ENCODE results near the gene IL1RAP.
"Not testable (repeated sequence)": the region's sequence is repeated elsewhere in the genome, so short reads cannot be mapped to it uniquely, and the experiment has no call there.

IL1RAP gene

DNA sequence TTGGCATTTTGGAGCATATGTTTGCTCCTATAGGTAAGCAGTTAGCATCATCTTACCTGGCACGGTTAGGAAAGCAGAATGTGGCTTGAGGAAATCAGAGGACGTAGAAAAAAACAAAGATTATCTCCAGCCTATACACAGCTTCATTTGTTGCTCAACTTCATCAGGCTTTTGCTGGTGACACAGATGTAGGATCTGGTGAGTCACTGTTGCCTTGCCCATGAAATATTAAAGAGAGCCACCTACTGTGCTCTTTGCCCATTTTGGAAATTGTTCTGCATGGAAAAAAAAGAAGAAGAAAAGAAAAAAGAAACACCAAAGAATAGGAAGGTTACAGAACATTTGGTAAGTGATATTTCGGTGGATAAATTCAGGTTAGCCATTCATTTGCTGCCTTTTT is 3.8 kb downstream of the IL1RAP start:
- in situ Hi-C loops (cut with MboI; ENCODE audit: low pct_unique_long_range_greater_than_20kb, low sequenced_read_pairs, unreplicated experiment) = no loop called here
- TF ChIP-seq, protein P1, sequence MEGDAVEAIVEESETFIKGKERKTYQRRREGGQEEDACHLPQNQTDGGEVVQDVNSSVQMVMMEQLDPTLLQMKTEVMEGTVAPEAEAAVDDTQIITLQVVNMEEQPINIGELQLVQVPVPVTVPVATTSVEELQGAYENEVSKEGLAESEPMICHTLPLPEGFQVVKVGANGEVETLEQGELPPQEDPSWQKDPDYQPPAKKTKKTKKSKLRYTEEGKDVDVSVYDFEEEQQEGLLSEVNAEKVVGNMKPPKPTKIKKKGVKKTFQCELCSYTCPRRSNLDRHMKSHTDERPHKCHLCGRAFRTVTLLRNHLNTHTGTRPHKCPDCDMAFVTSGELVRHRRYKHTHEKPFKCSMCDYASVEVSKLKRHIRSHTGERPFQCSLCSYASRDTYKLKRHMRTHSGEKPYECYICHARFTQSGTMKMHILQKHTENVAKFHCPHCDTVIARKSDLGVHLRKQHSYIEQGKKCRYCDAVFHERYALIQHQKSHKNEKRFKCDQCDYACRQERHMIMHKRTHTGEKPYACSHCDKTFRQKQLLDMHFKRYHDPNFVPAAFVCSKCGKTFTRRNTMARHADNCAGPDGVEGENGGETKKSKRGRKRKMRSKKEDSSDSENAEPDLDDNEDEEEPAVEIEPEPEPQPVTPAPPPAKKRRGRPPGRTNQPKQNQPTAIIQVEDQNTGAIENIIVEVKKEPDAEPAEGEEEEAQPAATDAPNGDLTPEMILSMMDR (IDR thresholded peaks at IDR 0.05; ENCODE audit: extremely low read depth, insufficient read depth, missing control alignments) = no peak
- no peak for DNase-seq (ENCODE audit: low spot score)

GRCh38 chr3:190518531-190518930 is 4.6 kb downstream of the IL1RAP start:
- in situ Hi-C loops (cut with MboI; ENCODE audit: low pct_unique_long_range_greater_than_20kb, low sequenced_read_pairs, unreplicated experiment); DNase-seq (ENCODE audit: low spot score): not testable (repeated sequence)

DNA sequence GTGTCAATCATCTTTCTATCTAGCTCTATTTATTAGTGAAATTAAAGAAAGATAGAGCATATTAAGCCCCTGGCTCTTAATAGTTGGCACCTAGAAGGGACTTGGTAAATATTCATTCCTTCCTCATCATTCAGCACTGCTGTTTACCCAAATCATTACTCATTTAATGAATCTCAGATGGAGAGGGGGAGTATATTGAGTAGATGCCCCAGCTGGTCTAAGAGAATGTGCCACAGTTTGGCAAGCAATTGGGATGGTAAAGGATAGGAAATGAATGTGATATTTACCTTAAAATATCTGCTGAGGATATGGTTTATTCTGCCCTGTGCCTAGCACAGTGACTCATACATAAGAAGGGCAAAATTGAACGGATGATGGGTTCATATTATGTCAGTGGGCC is 6.0 kb downstream of the IL1RAP start:
- no peak for DNase-seq (ENCODE audit: low spot score)
- TF ChIP-seq, protein P1 (IDR thresholded peaks at IDR 0.05; ENCODE audit: extremely low read depth, insufficient read depth, missing control alignments) = no peak
- in situ Hi-C loops (cut with MboI; ENCODE audit: low pct_unique_long_range_greater_than_20kb, low sequenced_read_pairs, unreplicated experiment) = no loop called here

GRCh38 chr3:190521998-190522397 is 8.1 kb downstream of the IL1RAP start:
- in situ Hi-C loops (cut with MboI; ENCODE audit: low pct_unique_long_range_greater_than_20kb, low sequenced_read_pairs, unreplicated experiment) = no loop called here
- TF ChIP-seq, protein P1 (IDR thresholded peaks at IDR 0.05; ENCODE audit: extremely low read depth, insufficient read depth, missing control alignments) = no peak
- no peak for DNase-seq (ENCODE audit: low spot score)

DNA sequence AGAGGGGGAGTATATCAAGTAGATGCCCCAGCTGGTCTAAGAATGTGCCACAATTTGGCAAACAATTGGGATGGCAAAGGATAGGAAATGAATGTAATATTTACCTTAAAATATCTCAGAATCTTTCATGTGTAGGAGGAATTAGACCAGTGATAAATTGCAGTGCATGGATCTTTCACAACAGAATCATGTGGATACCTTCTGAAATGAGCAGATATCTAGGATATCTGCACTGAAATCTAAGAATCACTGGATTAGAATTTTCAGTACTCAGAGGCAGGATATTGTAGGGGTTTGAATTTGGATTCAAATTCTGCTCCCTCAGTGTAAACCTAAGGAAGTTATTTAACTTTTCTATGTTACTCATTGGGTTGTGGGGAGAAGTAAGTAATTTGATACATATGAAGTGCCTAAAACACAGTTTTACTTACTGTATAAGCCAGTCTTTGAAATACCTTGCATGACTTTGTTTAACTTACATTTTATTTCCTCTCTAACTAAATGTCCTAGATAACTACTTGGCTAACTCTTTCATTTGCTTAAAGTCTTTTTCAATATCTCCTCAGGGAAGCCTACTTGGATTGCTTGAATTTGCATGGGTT is 8.8 kb downstream of the IL1RAP start:
- no peak for DNase-seq (ENCODE audit: low spot score)
- TF ChIP-seq, protein P1 (IDR thresholded peaks at IDR 0.05; ENCODE audit: extremely low read depth, insufficient read depth, missing control alignments) = no peak
- in situ Hi-C loops (cut with MboI; ENCODE audit: low pct_unique_long_range_greater_than_20kb, low sequenced_read_pairs, unreplicated experiment) = no loop called here

- no peak for DNase-seq (ENCODE audit: low spot score)
- in situ Hi-C loops (cut with MboI; ENCODE audit: low pct_unique_long_range_greater_than_20kb, low sequenced_read_pairs, unreplicated experiment) = no loop called here
- TF ChIP-seq, protein P1 (IDR thresholded peaks at IDR 0.05; ENCODE audit: extremely low read depth, insufficient read depth, missing control alignments) = no peak
These were observed 11.1 kb downstream of the IL1RAP start for GRCh38 chr3:190524942-190525341.

DNA sequence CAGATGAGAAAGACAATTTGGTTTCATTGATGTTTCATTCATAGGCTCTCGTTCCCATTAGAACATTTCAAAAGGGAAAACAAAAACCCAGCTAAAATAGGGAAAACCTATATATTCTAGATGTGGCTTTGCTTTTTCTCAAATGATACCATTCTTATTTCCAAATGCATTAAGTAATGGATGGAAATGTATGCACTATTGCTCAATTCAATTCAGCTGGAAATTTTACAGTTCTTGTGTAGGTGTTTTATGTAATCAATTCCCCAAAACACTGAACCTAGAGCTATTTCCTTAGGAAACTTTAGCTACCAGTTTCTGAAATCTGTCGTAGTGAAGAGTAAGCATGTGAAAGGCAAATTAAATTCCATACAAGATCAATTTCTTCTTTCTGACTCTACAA is 11.7 kb downstream of the IL1RAP start:
- no peak for DNase-seq (ENCODE audit: low spot score)
- TF ChIP-seq, protein P1 (IDR thresholded peaks at IDR 0.05; ENCODE audit: extremely low read depth, insufficient read depth, missing control alignments) = no peak
- in situ Hi-C loops (cut with MboI; ENCODE audit: low pct_unique_long_range_greater_than_20kb, low sequenced_read_pairs, unreplicated experiment) = no loop called here
